ENCODE measurements around the gene CACUL1. TPM values are rescaled to one million over a fixed set of nuclear protein-coding genes. Genes with fewer than 3 reads are reported as not detected.

CACUL1 gene
- total and polyA plus RNA-seq, 2 of the 13 experiments (the other 11 are each of a cell fraction or from before 2014, with no cell fraction given), result 14.2 to 31.0 TPM

GRCh38 chr10:118729200-118729599, 25.6 kb downstream of the CACUL1 start:
- intact Hi-C loops (cut with micrococcal nuclease; ENCODE audit: unreplicated experiment), result no loop called here
- no peak overlapping the region for H2AFZ ChIP-seq (ENCODE audit: low read length)
- no peak for ATAC-seq
- ChIA-PET POLR2A (no interaction called here), CTCF (ENCODE audit: low intra/inter-chr PET ratio, low total read pairs) (no interaction called here)
- no peak for FAIRE-seq
- peaks cover 0 to 28% of the 10 kb centered on the region in 2 experiments; a peak in 3 of 5 replicates for H3K36me3 ChIP-seq (replicated peaks in 1 of 2; ENCODE audit: control insufficient read depth in 1 of 2, insufficient read depth in 2 of 2, low read length in 2 of 2)
- H3K27me3 ChIP-seq (ENCODE audit: control insufficient read depth in 1 of 2, insufficient read depth in 2 of 2, low read length in 2 of 2), result no peaks in the 10 kb centered on the region
- H3K9me3 ChIP-seq (ENCODE audit: low read length), result no peaks in the 10 kb centered on the region
- peaks cover 27% of the 10 kb centered on the region for H3K4me1 ChIP-seq (ENCODE audit: insufficient read depth, low read length)
- no peak overlapping the region for H3K27ac ChIP-seq (ENCODE audit: extremely low read length, insufficient read depth, low read length)
- peaks cover 52% of the 10 kb centered on the region for H3K79me2 ChIP-seq (ENCODE audit: insufficient read depth, low read length)
- BruUV-seq (replicated peaks), result no TSS peak
- in situ Hi-C loops (cut with HindIII; ENCODE audit: extremely low pct_ligation_motif_present, low pct_unique_long_range_greater_than_20kb), result no loop called here
- TF ChIP-seq ZNF33A (CRISPR knock-in tag; IDR thresholded peaks at IDR 0.05; ENCODE audit: borderline replicate concordance), result no peak
- no peak for TF ChIP-seq CBFB (CRISPR knock-in tag; IDR thresholded peaks at IDR 0.05)
- TF ChIP-seq THAP8 (CRISPR knock-in tag; IDR thresholded peaks at IDR 0.05; ENCODE audit: borderline replicate concordance), result no peak
- no peak for TF ChIP-seq ZNF20 (CRISPR knock-in tag; IDR thresholded peaks at IDR 0.05)
- no peak for TF ChIP-seq MAFF (IDR thresholded peaks at IDR 0.05; ENCODE audit: low read depth, low read length)
- TF ChIP-seq ZNF451 (CRISPR knock-in tag; IDR thresholded peaks at IDR 0.05), result no peak
- no peak for TF ChIP-seq NR1H2 (CRISPR knock-in tag; IDR thresholded peaks at IDR 0.05; ENCODE audit: borderline replicate concordance, low read depth)
- TF ChIP-seq ZBTB42 (CRISPR knock-in tag; IDR thresholded peaks at IDR 0.05), result no peak
- TF ChIP-seq SMAD1 (CRISPR knock-in tag; IDR thresholded peaks at IDR 0.05; ENCODE audit: borderline replicate concordance, low read depth), result no peak
- no peak for TF ChIP-seq MAF1 (CRISPR knock-in tag; IDR thresholded peaks at IDR 0.05; ENCODE audit: borderline replicate concordance)
- no peak for TF ChIP-seq LCORL (IDR thresholded peaks at IDR 0.05)
- TF ChIP-seq LCORL (CRISPR knock-in tag; IDR thresholded peaks at IDR 0.05), result no peak
- no peak for TF ChIP-seq RBFOX2 (IDR thresholded peaks at IDR 0.05; ENCODE audit: low read depth, low read length)
- no peak for TF ChIP-seq ZNF710 (CRISPR knock-in tag; IDR thresholded peaks at IDR 0.05; ENCODE audit: borderline replicate concordance)
- no peak overlapping the region for H3K4me3 ChIP-seq (replicated peaks in 1 of 3; ENCODE audit: insufficient read depth in 1 of 3, low read depth in 2 of 3, low read length in 3 of 3)
- WGBS (ENCODE audit: low lambda C conversion rate), result 86% methylated on average over 3 of the region's 3 CpGs
- no peak overlapping the region for H3K4me2 ChIP-seq (ENCODE audit: low read depth, low read length)
- H3K9ac ChIP-seq (ENCODE audit: insufficient read depth, low read depth, low read length), result no peak overlapping the region
- H4K20me1 ChIP-seq (ENCODE audit: insufficient read depth, low read length), result peaks cover 10% of the 10 kb centered on the region
- DNase-seq (ENCODE audit: low spot score), result no peak

All from HepG2 (cell line).